GM18909 (cell line): ENCODE results near the gene NPTX2.

ENCODE experiments used
- ATAC-seq: cut with Tn5 transposase; IDR thresholded peaks from one replicate; pipeline ENCODE4 v1.9.1; 2021; ENCODE audit warnings: mild to moderate bottlenecking; ENCODE audit not compliant: unreplicated experiment, poor library complexity

Gene NPTX2

GRCh38 chr7:98616381-98617050 lies 569 bp upstream of the NPTX2 start:
- ATAC-seq = no peak

GRCh38 chr7:98617960-98618418 lies 904 bp downstream of the NPTX2 start:
- ATAC-seq = no peak

- no peak for ATAC-seq
Measured at GRCh38 chr7:98618786-98619185, 1.7 kb downstream of the NPTX2 start.

GRCh38 chr7:98619450-98620321 lies 2.6 kb downstream of the NPTX2 start:
- ATAC-seq = no peak

- no peak for ATAC-seq
Measured at GRCh38 chr7:98621573-98622482, 4.7 kb downstream of the NPTX2 start.

- ATAC-seq = no peak
Measured at GRCh38 chr7:98622926-98623325, 5.8 kb downstream of the NPTX2 start.

- no peak for ATAC-seq
Measured at GRCh38 chr7:98624846-98625420, 7.8 kb downstream of the NPTX2 start.

- no peak for ATAC-seq
Measured at GRCh38 chr7:98626460-98627412, 9.7 kb downstream of the NPTX2 start.

GRCh38 chr7:98627413-98627790 lies 10.3 kb downstream of the NPTX2 start:
- ATAC-seq = no peak

GRCh38 chr7:98628418-98628817 lies 11.3 kb downstream of the NPTX2 start:
- ATAC-seq = no peak

GRCh38 chr7:98629001-98629431 lies 11.9 kb downstream of the NPTX2 start:
- ATAC-seq = no peak

GRCh38 chr7:98630149-98630548 lies 13.1 kb downstream of the NPTX2 start:
- ATAC-seq = no peak

GRCh38 chr7:98630770-98631169 lies 13.7 kb downstream of the NPTX2 start:
- no peak for ATAC-seq

- no peak for ATAC-seq
Measured at GRCh38 chr7:98638853-98639252, 21.8 kb downstream of the NPTX2 start.

- ATAC-seq = no peak
Measured at GRCh38 chr7:98640375-98640774, 23.3 kb downstream of the NPTX2 start.

GRCh38 chr7:98641646-98642500 lies 24.8 kb downstream of the NPTX2 start:
- peak; percentile 83 for ATAC-seq

GRCh38 chr7:98643236-98643985 lies 26.3 kb downstream of the NPTX2 start:
- ATAC-seq = peak; percentile 38
